Measurements from ENCODE around the gene FERMT1.
"Not testable (repeated sequence)": the region's sequence is repeated elsewhere in the genome, so short reads cannot be mapped to it uniquely, and the experiment has no call there.

FERMT1 gene

GRCh38 chr20:6066582-6066981 is 56.2 kb downstream of the FERMT1 start:
- DNase-seq: no peak

- DNase-seq: no peak
Measured at GRCh38 chr20:6061544-6061943, 61.3 kb downstream of the FERMT1 start.

GRCh38 chr20:6060213-6060612 is 62.6 kb downstream of the FERMT1 start:
- no peak for DNase-seq

GRCh38 chr20:6058684-6059295 is 64.0 kb downstream of the FERMT1 start:
- no peak for DNase-seq

GRCh38 chr20:6057691-6058090 is 65.1 kb downstream of the FERMT1 start:
- no peak for DNase-seq

GRCh38 chr20:6057139-6057538 is 65.7 kb downstream of the FERMT1 start:
- no peak for DNase-seq

GRCh38 chr20:6055981-6056569 is 66.8 kb downstream of the FERMT1 start:
- DNase-seq: no peak

GRCh38 chr20:6055161-6055783 is 67.6 kb downstream of the FERMT1 start:
- no peak for DNase-seq

GRCh38 chr20:6054689-6055051 is 68.2 kb downstream of the FERMT1 start:
- not testable (repeated sequence) for DNase-seq

GRCh38 chr20:6053776-6054688 is 68.8 kb downstream of the FERMT1 start, which contains the start of gene LRRN4:
Gene LRRN4 (minus strand): TSS chr20:6054060. CDS start chr20:6052799, 1,261 bp downstream.
- DNase-seq: no peak

GRCh38 chr20:6053064-6053775 is 69.6 kb downstream of the FERMT1 start:
- no peak for DNase-seq

GRCh38 chr20:6051505-6051904 is 71.3 kb downstream of the FERMT1 start:
- no peak for DNase-seq

GRCh38 chr20:6048391-6048790 is 74.4 kb downstream of the FERMT1 start:
- no peak for DNase-seq

GRCh38 chr20:6046432-6046831 is 76.4 kb downstream of the FERMT1 start:
- DNase-seq: no peak

GRCh38 chr20:6045566-6045965 is 77.3 kb downstream of the FERMT1 start:
- DNase-seq: no peak

- DNase-seq: no peak
Measured at GRCh38 chr20:6044115-6044514, 78.7 kb downstream of the FERMT1 start.

- no peak for DNase-seq
Measured at GRCh38 chr20:6041808-6042265, 81.0 kb downstream of the FERMT1 start.

- DNase-seq: no peak
Measured at GRCh38 chr20:6040958-6041807, 81.6 kb downstream of the FERMT1 start.

- no peak for DNase-seq
Measured at GRCh38 chr20:6040540-6040939, 82.3 kb downstream of the FERMT1 start.

GRCh38 chr20:6039766-6040165 is 83.1 kb downstream of the FERMT1 start:
- DNase-seq: no peak

GRCh38 chr20:6038256-6038655 is 84.6 kb downstream of the FERMT1 start:
- no peak for DNase-seq

GRCh38 chr20:6037082-6037481 is 85.7 kb downstream of the FERMT1 start:
- DNase-seq: no peak
